Keratinocyte (primary cell): ENCODE results near the gene MIER1. TPM values are rescaled to one million over a fixed set of nuclear protein-coding genes. Genes with fewer than 3 reads are reported as not detected.

Source experiments
- DNase-seq: peaks from one replicate; pipeline ENCODE4 v3.0.0-alpha.2; 2011; ENCODE audit warnings: low read depth, missing footprints, low spot score
- FAIRE-seq: peaks from 2 replicates; lab custom pipeline; 2011; peaks lifted over from hg19 to GRCh38; lab: Jason Lieb, UNC
- H2AFZ ChIP-seq: 2 replicates; pipeline ENCODE4 v1.6.0; 2012; ENCODE audit warnings: low read length, control low read depth, inconsistent platforms; ENCODE audit not compliant: control insufficient read depth
- H3K27ac ChIP-seq: 2 replicates; pipeline ENCODE4 v1.5.1; 2011; ENCODE audit warnings: low read length; ENCODE audit not compliant: control insufficient read depth, insufficient read depth
- H3K27me3 ChIP-seq: 3 replicates; pipeline ENCODE4 v1.6.0; 2011; ENCODE audit warnings: low read length; ENCODE audit not compliant: control insufficient read depth, insufficient read depth; ENCODE audit errors: extremely low read depth
- H3K36me3 ChIP-seq, 2 experiments: 2 replicates in 1 of 2; 3 replicates in 1 of 2; pipeline ENCODE4 v1.5.1; 2011; ENCODE audit warnings: low read length in 2 of 2, mild to moderate bottlenecking in 1 of 2; ENCODE audit not compliant: control insufficient read depth in 2 of 2, insufficient read depth in 2 of 2; ENCODE audit errors: extremely low read depth in 1 of 2
- H3K4me1 ChIP-seq: 3 replicates; pipeline ENCODE4 v1.5.1; 2011; ENCODE audit warnings: low read length; ENCODE audit not compliant: control insufficient read depth, insufficient read depth; ENCODE audit errors: extremely low read depth
- H3K4me2 ChIP-seq: 3 replicates; pipeline ENCODE4 v1.6.0; 2011; ENCODE audit warnings: low read depth, low read length; ENCODE audit not compliant: control insufficient read depth, insufficient read depth; ENCODE audit errors: extremely low read depth
- H3K4me3 ChIP-seq, 3 experiments: fragments of 200-600 bp in 1 of 3; sonication (generic) in 1 of 3; 2 replicates in 2 of 3; 3 replicates in 1 of 3; pipeline ENCODE4 v1.5.1; 2011 to 2016; ENCODE audit warnings: low read length in 3 of 3, mild to moderate bottlenecking in 3 of 3, control low read depth in 2 of 3, inconsistent platforms in 1 of 3, low read depth in 1 of 3, mixed read lengths in 1 of 3, mixed run types in 1 of 3, moderate library complexity in 1 of 3; ENCODE audit not compliant: control insufficient read depth in 2 of 3, insufficient read depth in 2 of 3; ENCODE audit errors: extremely low read depth in 1 of 3
- H3K79me2 ChIP-seq: 2 replicates; pipeline ENCODE4 v1.6.0; 2012; ENCODE audit warnings: low read length; ENCODE audit not compliant: control insufficient read depth, insufficient read depth
- H3K9ac ChIP-seq: 3 replicates; pipeline ENCODE4 v1.6.0; 2011; ENCODE audit warnings: low read length; ENCODE audit not compliant: control insufficient read depth, insufficient read depth; ENCODE audit errors: extremely low read depth
- H3K9me1 ChIP-seq: 3 replicates; pipeline ENCODE4 v1.6.0; 2011; ENCODE audit warnings: low read length; ENCODE audit not compliant: control insufficient read depth, insufficient read depth; ENCODE audit errors: extremely low read depth
- H3K9me3 ChIP-seq: 2 replicates; pipeline ENCODE4 v1.5.1; 2012; ENCODE audit warnings: low read depth, low read length; ENCODE audit not compliant: control insufficient read depth
- H4K20me1 ChIP-seq: 3 replicates; pipeline ENCODE4 v1.6.0; 2011; ENCODE audit warnings: low read length; ENCODE audit not compliant: control insufficient read depth, insufficient read depth; ENCODE audit errors: extremely low read depth
- CTCF ChIP-seq, 3 experiments: IDR thresholded peaks in 1 of 3; conservative IDR thresholded peaks in 1 of 3; optimal IDR thresholded peaks in 1 of 3; 2 replicates in 2 of 3; 3 replicates in 1 of 3; pipeline versions ENCODE3 to v1.5.1; 2011; ENCODE audit warnings: low read length in 3 of 3, mild to moderate bottlenecking in 3 of 3, moderate library complexity in 2 of 3, control low read depth in 1 of 3, inconsistent platforms in 1 of 3; ENCODE audit not compliant: insufficient read depth in 2 of 3; ENCODE audit errors: extremely low read depth in 1 of 3
- EZH2 ChIP-seq: IDR thresholded peaks from one replicate; pipeline ENCODE4 v1.6.1; 2012; ENCODE audit warnings: inconsistent platforms, mild to moderate bottlenecking, low read length, moderate library complexity
- dilution Hi-C: fragments of 300-500 bp; cut with MboI; formaldehyde crosslinking; loops from one replicate; pipeline ENCODE4 v1.7.0; 2020; ENCODE audit warnings: low sequenced_read_pairs; ENCODE audit not compliant: extremely low pct_ligation_motif_present
- polyA plus RNA-seq, 5 experiments: library from polyadenylated mRNA; depleted of rRNA in 3 of 5; stranded (reverse) in 3 of 5; stranded (forward) in 1 of 5; unstranded in 1 of 5; fragments of >200 nt; gene quantifications; 1 replicate in 1 of 5; 2 replicates in 3 of 5; 3 replicates in 1 of 5; pipeline versions ENCODE4 v1.2.1 to v1.2.3, GENCODE V29; 2011 to 2012; ENCODE audit warnings: missing spikeins in 2 of 5, low read depth in 1 of 5, low replicate concordance in 1 of 5

Gene MIER1
- polyA plus RNA-seq, 1 donor (not counting 4 experiments of a cell fraction or from before 2014, with no cell fraction given) = 20.7 TPM

- Histone ChIP-seq H3K27me3 (no peaks in the 10 kb centered on the region), H3K9me3 (no peaks in the 10 kb centered on the region), H3K27ac (peak overlapping the region; percentile 86), H3K4me2 (peak overlapping the region; percentile 94), H4K20me1 (peaks cover 5% of the 10 kb centered on the region), H2AFZ (no peak overlapping the region), H3K9ac (peak overlapping the region; percentile 63), H3K9me1 (no peaks in the 10 kb centered on the region), H3K79me2 (peaks cover 93% of the 10 kb centered on the region), H3K36me3 (no peaks in the 10 kb centered on the region), H3K4me3 (peak overlapping the region; percentile 90 to 95 (median 94)), H3K4me1 (peaks cover 34% of the 10 kb centered on the region)
- no peak for FAIRE-seq
- dilution Hi-C loops = no loop called here
- DNase-seq = no peak
- TF ChIP-seq CTCF (optimal IDR thresholded peaks at IDR 0.05 in 1 of 3, IDR thresholded peaks at IDR 0.05 in 1 of 3, conservative IDR thresholded peaks at IDR 0.05 in 1 of 3; ENCODE audit: extremely low read depth in 1 of 3, insufficient read depth in 2 of 3, low read length in 3 of 3) (no peak), EZH2 (no peak)
Observed at GRCh38 chr1:66932291-66932690, 7.5 kb downstream of the MIER1 start.

GRCh38 chr1:66933887-66934700 is 9.3 kb downstream of the MIER1 start:
- no peak overlapping the region for H2AFZ ChIP-seq
- FAIRE-seq (no peak), DNase-seq (no peak)
- peak overlapping the region; percentile 94 for H3K4me2 ChIP-seq
- H3K9ac ChIP-seq = peak overlapping the region; percentile 63
- H3K27me3 ChIP-seq = no peaks in the 10 kb centered on the region
- dilution Hi-C loops = no loop called here
- H3K79me2 ChIP-seq = peaks cover 94% of the 10 kb centered on the region
- no peaks in the 10 kb centered on the region for H3K9me1 ChIP-seq
- peaks cover 5% of the 10 kb centered on the region for H4K20me1 ChIP-seq
- H3K27ac ChIP-seq = peak overlapping the region; percentile 86
- H3K36me3 ChIP-seq = no peaks in the 10 kb centered on the region
- H3K4me3 ChIP-seq = peak overlapping the region; percentile 29 to 94 (median 90)
- no peaks in the 10 kb centered on the region for H3K9me3 ChIP-seq
- TF ChIP-seq CTCF (optimal IDR thresholded peaks at IDR 0.05 in 1 of 3, IDR thresholded peaks at IDR 0.05 in 1 of 3, conservative IDR thresholded peaks at IDR 0.05 in 1 of 3; ENCODE audit: extremely low read depth in 1 of 3, insufficient read depth in 2 of 3, low read length in 3 of 3) (no peak), EZH2 (no peak)
- peaks cover 46% of the 10 kb centered on the region for H3K4me1 ChIP-seq
